Thoracic aorta (tissue), 2 donors: ENCODE data around the gene TAGLN. TPM values are rescaled to one million over a fixed set of nuclear protein-coding genes. Genes with fewer than 3 reads are reported as not detected.

Experiments
- ATAC-seq: fragments of 150-250 bp; one replicate; pipeline ENCODE4 v1.8.0; 2017; ENCODE audit warnings: low read depth; ENCODE audit not compliant: insufficient number of reproducible peaks, low FRiP score
- DNase-seq: peaks from one replicate; pipeline ENCODE4 v3.0.0-alpha.2; 2020; ENCODE audit warnings: low spot score
- H3K27ac ChIP-seq, 2 donors: fragments of 200-600 bp; sonication (generic); 1 replicate in 1 of 2; 2 replicates in 1 of 2; pipeline ENCODE4 v1.5.1; 2016; ENCODE audit warnings: mild to moderate bottlenecking in 2 of 2, moderate library complexity in 2 of 2
- H3K27me3 ChIP-seq: fragments of 200-600 bp; sonication (generic); replicated peaks from 2 replicates; pipeline ENCODE4 v1.6.0; 2016; ENCODE audit warnings: mild to moderate bottlenecking; ENCODE audit not compliant: insufficient read depth
- H3K36me3 ChIP-seq: fragments of 200-600 bp; sonication (generic); one replicate; pipeline ENCODE4 v1.5.1; 2016
- H3K4me1 ChIP-seq, 2 donors: fragments of 200-600 bp; sonication (generic); 1 replicate in 1 of 2; 2 replicates in 1 of 2; pipeline versions ENCODE4 v1.5.1 to v1.6.0; 2016; ENCODE audit warnings: low read depth in 2 of 2, mild to moderate bottlenecking in 1 of 2; ENCODE audit not compliant: control insufficient read depth in 1 of 2
- H3K4me3 ChIP-seq: fragments of 200-600 bp; sonication (generic); 2 replicates; pipeline ENCODE4 v1.5.1; 2016; ENCODE audit warnings: mild to moderate bottlenecking
- H3K9me3 ChIP-seq: fragments of 200-600 bp; sonication (generic); 2 replicates; pipeline ENCODE4 v1.5.1; 2016
- total RNA-seq, 2 donors: library from RNA; depleted of rRNA; stranded (reverse); fragments of >200 nt; gene quantifications; one replicate each; pipeline versions ENCODE4 v1.1.0 to v1.2.3, GENCODE V29; 2016
- TF ChIP-seq, protein P1 (sequence below): fragments of 200-600 bp; sonication (generic); IDR thresholded peaks from one replicate; pipeline ENCODE4 v1.5.1; 2019; ENCODE audit warnings: antibody characterized with exemption

TAGLN gene
- total RNA-seq, 2 donors from 2014 or later, result 6,975 to 13,974 TPM

DNA sequence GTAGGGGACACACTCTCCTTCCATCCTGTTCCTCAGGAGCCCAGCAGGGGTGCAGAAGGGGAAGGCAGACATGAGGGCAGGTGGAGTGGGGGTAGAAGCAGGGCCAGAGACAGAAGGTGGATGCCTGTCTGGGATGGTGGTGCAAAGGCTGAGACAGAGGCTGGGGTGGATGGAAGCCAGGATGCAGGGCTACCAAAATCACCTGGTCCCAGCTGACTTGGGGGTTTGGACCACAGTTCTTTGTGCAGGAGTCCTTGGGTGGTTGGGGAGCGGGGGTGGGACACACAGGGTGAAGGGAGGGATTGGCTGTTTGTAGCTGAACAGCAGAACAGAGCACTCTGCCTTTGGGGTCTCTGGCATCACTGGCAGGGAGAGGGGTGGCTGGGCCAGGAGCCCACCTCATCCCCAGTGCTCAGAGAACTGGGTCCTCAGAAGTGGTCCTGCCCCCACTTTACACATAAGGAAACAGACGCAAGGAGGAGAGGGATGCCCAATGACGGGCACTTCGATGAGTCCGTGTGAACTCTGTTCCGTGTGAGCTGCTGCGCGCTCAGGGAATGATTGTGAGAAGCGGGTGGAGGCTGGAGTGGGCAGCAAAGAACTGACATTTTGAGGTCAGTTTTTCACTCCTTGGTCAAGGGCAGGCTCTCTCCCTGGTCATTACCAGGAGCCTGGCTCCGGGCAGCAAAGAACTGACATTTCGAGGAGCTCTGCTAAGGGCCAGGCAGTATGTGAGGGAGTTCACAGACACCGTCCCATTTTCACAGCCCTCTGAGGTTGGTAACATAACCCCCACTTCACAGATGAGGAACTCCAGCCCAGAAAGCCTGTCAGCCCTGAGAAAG, 1.9 kb downstream of the TAGLN start:
- peak overlapping the region; percentile 81 for H3K4me3 ChIP-seq
- no peak for ATAC-seq
- no peak for DNase-seq
- H3K9me3 ChIP-seq, result no peaks in the 10 kb centered on the region
- H3K4me1 ChIP-seq, result peaks cover 5 to 47% of the 10 kb centered on the region in 2 donors
- H3K27ac ChIP-seq, result peak overlapping the region; percentile 99
- H3K27me3 ChIP-seq, result no peaks in the 10 kb centered on the region
- peaks cover 47% of the 10 kb centered on the region for H3K36me3 ChIP-seq
- TF ChIP-seq, protein P1, sequence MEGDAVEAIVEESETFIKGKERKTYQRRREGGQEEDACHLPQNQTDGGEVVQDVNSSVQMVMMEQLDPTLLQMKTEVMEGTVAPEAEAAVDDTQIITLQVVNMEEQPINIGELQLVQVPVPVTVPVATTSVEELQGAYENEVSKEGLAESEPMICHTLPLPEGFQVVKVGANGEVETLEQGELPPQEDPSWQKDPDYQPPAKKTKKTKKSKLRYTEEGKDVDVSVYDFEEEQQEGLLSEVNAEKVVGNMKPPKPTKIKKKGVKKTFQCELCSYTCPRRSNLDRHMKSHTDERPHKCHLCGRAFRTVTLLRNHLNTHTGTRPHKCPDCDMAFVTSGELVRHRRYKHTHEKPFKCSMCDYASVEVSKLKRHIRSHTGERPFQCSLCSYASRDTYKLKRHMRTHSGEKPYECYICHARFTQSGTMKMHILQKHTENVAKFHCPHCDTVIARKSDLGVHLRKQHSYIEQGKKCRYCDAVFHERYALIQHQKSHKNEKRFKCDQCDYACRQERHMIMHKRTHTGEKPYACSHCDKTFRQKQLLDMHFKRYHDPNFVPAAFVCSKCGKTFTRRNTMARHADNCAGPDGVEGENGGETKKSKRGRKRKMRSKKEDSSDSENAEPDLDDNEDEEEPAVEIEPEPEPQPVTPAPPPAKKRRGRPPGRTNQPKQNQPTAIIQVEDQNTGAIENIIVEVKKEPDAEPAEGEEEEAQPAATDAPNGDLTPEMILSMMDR, result no peak

DNA sequence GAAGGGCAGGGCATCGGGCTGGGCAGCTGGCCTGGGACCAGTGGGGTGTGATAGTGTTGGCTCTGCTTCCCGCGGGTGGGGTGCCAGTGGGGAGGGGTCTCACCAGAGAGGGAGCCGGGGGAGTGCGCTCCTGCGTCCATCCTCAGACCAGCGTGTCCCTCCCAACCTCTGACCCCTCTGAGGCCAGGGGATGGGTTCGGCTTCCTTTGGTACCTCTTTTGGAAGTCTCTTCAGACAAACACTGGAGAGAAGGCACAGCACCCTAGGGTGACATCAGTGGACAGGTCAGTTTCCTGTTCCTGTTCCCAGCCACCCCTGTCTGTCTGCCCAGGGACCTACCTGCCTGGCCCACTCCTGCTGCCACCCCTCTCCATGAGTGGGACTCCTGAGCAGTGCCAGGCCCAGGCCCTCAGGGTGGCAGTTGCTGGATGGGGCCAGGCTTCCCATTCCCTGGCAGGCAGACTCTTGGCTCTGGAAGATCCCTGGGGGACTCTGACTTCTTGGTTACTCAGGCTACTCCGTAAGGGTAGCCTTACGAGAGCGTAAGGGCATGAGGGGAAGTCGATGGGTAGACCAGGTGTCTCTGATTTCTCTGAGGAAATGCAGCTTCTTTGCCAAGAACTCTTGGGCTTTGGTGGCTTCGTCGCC, 2.6 kb downstream of the TAGLN start:
- Histone ChIP-seq H3K36me3 (peaks cover 50% of the 10 kb centered on the region), H3K27ac (peak overlapping the region; percentile 99), H3K9me3 (no peaks in the 10 kb centered on the region), H3K27me3 (no peaks in the 10 kb centered on the region), H3K4me1 (peaks cover 5 to 49% of the 10 kb centered on the region in 2 donors), H3K4me3 (peak overlapping the region; percentile 81)
- TF ChIP-seq, protein P1, result no peak
- no peak for ATAC-seq
- no peak for DNase-seq

DNA sequence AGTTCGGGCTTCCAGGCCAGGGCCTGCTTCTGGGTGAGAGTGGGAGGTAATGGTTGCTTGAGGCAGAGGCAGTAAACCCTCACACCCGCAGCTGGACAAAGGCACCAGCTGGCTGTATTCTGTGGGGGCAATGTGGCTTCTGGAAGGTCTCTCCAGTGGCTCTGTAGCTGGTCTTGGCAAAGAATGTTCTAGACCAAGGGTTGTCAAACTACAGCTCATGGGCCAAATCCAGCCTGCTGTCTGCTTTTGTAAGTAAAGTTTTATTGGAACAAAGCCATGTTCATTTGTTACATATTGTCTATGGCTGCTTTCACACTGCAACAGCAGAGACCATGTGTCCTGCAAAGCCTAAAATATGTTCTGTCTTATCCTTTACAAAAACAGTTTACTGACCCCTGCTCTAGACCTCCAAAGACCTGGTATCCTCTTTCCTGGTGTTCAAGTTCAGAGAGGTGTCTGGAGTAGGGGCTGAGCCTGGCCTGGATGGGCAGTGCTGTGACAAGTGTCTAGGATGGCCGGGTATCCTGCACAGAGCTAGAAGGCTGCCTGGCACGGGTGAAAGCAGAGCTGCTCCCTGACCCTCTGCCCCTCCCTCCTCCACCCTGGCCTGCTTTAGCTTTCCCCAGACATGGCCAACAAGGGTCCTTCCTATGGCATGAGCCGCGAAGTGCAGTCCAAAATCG, 3.4 kb downstream of the TAGLN start:
- Histone ChIP-seq H3K4me3 (peak overlapping the region; percentile 81), H3K4me1 (peaks cover 5 to 45% of the 10 kb centered on the region in 2 donors), H3K27me3 (no peaks in the 10 kb centered on the region), H3K27ac (peak overlapping the region; percentile 99), H3K9me3 (no peaks in the 10 kb centered on the region), H3K36me3 (peaks cover 50% of the 10 kb centered on the region)
- no peak for ATAC-seq
- TF ChIP-seq, protein P1, result no peak
- DNase-seq, result no peak

DNA sequence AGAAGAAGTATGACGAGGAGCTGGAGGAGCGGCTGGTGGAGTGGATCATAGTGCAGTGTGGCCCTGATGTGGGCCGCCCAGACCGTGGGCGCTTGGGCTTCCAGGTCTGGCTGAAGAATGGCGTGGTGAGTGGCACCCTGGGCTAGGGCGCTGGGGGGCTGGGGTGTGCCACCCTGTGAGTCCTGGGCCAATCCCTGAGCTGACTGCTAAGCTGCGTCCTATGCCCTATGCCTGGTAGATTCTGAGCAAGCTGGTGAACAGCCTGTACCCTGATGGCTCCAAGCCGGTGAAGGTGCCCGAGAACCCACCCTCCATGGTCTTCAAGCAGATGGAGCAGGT, 3.9 kb downstream of the TAGLN start:
- TF ChIP-seq, protein P1, result no peak
- Histone ChIP-seq H3K27ac (peak overlapping the region; percentile 99), H3K27me3 (no peaks in the 10 kb centered on the region), H3K4me1 (peaks cover 5 to 40% of the 10 kb centered on the region in 2 donors), H3K9me3 (no peaks in the 10 kb centered on the region), H3K36me3 (peaks cover 50% of the 10 kb centered on the region), H3K4me3 (peak overlapping the region; percentile 81)
- no peak for ATAC-seq
- no peak for DNase-seq
